Epidermal melanocyte (primary cell): ENCODE data around the gene G0S2.
"Not testable (repeated sequence)": the region's sequence is repeated elsewhere in the genome, so short reads cannot be mapped to it uniquely, and the experiment has no call there.

Source experiments
- DNase-seq: peaks from one replicate; pipeline ENCODE4 v3.0.0; 2011; ENCODE audit warnings: low spot score; ENCODE audit not compliant: insufficient read length

G0S2 gene

GRCh38 chr1:209675565-209676154 is 448 bp downstream of the G0S2 start:
- no peak for DNase-seq

DNA sequence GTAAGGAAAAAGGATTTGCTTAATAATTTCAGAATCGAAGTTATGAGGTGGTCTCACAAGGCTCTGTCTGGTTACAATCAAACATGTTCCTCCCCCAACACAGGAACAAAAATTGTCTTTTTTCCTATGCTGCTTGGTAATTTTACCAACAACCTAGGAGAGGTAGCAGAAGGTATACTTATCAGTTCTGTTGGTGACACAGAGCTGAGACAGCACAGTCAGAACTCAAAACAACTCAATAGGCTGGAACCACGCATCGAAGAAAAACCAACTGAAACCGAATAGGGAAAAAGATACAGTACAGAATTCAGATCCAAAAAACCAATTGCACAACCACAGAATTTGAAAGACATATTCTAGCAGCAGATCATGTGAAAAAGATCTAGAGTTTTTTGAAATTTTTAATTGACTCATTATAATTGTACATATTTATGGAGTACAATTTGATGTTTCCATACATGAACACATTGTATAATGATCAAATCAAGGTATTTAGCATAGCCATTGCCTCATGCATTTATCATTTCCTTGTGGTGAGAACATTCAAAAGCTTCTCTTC is 3.8 kb downstream of the G0S2 start:
- no peak for DNase-seq

DNA sequence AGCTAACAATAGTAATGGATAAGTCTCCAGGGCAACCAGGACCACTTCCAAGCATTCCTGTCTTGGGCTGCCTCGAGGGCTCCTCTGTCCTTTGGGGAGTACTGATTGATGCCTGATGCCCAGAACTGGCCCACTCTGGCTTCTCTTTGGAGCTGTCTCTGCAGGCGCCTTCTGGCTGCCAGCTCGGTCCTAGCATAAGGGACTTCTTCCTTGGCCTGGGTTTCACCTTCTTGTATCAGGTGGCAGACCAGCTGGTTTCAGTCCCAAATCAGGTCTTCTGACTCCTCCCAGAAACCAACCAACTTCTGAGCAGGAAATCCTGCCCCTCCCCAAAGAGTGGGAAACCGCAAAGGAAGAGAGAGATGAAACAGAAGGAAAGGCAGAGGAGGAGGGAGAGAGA is 10.6 kb downstream of the G0S2 start:
- no peak for DNase-seq

GRCh38 chr1:209686322-209686721 is 11.1 kb downstream of the G0S2 start:
- DNase-seq, result no peak

- DNase-seq, result no peak
These were observed 13.6 kb downstream of the G0S2 start for GRCh38 chr1:209688746-209689234.

DNA sequence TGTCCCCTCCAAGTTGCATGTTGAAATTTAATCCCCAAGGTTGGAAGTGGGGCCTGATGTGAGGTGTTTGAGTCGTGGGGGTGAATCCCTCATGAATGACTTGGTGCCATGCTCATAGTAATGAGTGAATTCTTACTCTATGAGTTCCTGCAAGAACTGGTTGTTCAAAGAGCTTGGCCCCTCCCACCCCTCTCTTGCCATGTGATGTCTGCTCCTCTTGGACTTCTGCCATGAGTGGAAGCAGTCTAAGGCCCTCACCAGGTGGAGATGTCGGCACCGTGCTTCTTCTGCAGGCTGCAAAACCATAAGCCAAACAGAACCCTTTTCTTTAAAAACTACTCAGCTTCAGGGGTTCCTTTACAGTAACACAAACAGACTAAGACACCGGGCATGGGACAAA is 14.3 kb downstream of the G0S2 start:
- DNase-seq, result no peak

DNA sequence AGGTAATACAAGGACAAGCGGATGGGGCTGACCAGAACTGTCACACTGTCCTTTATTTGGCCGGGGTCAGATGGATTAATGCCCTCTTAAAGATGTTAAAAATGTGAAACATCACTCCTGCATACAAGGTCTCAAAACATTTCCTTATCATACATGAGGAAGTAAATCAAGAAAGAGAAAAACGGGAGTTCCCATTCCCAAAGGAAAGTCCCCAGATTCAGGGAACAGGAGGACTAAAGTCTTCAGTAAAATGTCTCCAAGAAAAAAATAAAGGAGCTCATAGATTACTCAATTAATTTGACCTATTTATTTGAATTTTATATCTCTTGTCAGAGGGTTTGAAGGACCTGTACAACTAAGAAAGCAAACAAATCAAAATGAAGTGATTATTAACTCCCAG is 16.0 kb downstream of the G0S2 start:
- DNase-seq, result no peak

DNA sequence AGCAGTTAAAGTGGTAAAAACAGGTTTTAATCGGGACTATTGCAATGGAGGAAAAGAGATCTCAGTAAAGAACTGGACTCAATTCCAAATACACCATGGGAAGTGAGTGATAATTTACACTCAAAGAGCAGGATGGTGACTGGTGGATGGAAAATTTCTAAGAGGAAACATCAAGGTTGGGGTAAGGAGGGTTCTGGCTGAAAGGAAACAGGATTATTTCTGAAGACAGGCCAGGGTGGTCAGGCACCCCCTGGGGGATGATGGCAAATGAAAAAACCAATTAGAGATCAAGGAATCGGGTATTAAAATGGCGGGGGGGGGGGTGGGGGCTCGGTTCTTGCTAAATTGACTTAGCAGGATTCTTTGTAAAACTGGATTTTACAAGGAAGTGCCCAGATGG is 17.1 kb downstream of the G0S2 start:
- no peak for DNase-seq

DNA sequence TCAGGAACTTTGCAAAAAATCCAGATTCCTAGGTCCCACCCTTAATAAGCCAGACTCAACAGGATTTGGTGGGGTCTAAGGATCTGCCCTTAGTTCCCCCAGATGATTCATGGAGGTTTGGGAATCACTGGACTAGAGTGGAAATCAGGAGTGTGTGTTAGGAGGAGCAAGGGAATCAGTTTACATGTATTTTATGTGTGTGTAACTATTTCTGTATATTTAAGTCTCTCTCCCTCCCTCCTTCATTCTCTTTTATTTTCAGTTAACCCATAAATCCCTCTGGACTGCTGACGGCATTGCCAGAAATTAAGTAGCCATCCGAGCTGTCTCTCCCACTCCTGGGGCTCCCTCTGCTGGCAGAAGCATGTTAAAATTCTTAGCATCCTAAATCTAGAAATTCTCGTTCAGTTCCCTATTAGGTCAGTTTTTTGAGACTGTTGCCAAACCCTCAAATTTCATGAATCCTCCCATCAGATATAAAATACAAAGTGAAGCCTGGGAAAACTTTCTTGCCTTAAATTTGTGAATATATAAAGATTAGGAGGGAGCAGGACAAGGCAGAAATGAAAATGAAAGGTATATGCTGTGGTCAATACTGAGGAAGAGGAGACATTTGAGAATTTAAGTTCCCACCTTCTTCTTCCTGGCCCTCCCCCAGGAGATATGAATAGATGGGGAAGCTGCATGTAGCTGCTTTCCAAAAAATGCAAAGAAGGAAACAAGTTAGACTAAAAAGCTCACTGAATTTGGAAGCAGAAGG is 17.7 kb downstream of the G0S2 start:
- peak; percentile 80 for DNase-seq

DNA sequence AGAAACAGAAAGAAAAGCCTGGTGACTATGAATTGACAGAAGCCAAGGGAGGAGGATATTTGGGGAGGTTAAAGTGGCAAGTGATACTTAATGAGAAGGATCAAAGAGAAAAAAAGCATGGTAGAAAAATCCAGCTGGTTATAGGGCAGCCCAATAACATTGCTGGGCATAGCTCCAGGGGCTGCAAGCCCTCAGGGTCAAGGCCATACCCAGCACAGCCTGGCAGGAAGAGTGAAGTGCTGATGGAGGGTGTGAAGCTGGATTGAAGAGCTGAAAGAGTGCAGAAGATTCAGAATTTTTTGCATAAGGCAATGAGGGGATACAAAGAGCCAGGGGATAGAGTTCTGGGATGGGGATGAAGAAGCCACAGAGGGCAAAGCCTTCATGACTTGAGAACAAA is 21.5 kb downstream of the G0S2 start:
- no peak for DNase-seq

- DNase-seq, result no peak
These were observed 21.9 kb downstream of the G0S2 start for GRCh38 chr1:209697126-209697525.

DNA sequence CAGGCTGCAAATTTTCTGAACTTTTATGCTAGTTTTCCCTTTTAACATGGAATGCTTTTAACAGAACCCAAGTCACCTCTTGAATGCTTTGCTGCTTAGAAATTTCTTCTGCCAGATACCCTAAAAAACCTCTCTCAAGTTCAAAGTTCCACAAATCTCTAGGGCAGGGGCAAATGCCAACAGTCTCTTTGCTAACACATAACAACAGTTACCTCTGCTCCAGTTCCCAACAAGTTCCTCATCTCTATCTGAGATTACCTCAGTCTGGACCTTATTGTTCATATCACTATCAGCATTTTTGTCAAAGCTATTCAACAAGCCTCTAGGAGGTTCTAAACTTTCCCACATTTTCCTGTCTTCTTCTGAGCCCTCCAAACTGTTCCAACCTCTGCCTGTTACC is 25.5 kb downstream of the G0S2 start:
- DNase-seq, result not testable (repeated sequence)

- no peak for DNase-seq
These were observed 27.6 kb downstream of the G0S2 start for GRCh38 chr1:209702832-209703231.

- DNase-seq, result no peak
These were observed 28.8 kb downstream of the G0S2 start for GRCh38 chr1:209703834-209704504.

DNA sequence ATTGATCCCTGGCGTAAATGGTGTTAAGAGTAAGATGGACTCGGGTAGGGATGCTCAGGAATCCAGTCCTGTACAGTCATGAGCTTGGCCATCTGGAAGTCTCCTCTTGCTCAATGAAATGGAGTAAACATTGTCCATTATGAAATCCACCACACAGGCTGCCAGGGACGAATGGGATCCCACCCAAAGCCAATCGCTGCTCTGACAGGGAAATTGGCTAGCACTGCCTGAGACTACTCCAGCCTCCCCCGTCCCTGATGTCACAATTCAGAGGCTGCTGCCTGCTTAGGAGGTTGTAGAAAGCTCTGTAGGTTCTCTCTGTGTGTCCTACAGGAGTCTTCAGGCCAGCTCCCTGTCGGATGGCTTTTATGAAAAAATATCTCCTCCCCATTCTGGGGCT is 29.4 kb downstream of the G0S2 start, which contains the start of gene HSD11B1:
Gene HSD11B1 (plus strand): TSS at position 263 of the 400 bp plus-strand sequence. CDS start 97 bp downstream, at position 360.
- no peak for DNase-seq

DNA sequence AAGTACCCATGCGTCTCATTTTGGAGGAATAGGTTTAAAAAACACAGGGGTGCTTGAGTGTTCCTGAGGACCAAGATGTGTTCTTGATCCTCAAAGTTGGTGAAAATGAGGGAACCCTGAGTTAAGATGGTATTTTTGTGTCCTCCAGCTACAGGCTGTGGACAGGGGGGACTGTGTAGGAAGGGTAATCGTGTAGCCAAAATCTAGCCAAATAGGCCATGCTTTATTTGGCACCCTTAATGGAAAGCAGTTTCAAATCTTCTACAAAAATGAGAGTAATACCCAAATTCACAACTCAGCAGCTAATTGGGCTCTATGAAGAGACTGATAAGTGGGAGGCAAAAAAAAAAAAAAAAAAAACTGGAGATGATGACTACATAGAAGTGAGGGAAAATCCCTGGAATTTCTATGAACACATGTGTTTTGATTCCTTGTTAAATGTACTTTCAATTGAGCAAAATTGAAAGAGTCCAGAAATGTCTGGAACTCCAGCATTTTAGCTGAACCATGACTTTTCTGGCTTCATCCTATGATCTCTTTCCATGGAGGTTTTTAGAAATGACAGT is 29.9 kb downstream of the G0S2 start:
- DNase-seq, result no peak

- no peak for DNase-seq
These were observed 31.4 kb downstream of the G0S2 start for GRCh38 chr1:209706622-209707021.

DNA sequence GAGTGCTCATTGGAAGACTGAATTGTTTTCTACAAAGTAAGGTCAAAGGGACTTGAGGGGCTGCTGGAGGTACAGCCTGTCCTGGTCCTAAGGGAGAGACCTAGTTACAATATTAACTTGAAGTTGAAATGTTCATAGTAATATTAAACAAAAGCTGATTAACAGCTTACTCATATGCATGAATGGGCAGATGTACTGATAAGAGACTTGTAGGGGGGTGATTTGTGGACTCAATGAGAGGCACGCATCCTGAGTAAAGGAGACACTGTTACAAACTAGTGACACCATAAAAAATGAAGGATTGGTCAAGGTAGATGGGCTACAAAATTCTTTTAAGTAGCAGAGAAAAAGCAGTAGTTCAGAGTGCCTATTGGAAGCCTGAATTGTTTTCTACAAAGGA is 32.1 kb downstream of the G0S2 start:
- DNase-seq, result no peak

- DNase-seq, result no peak
These were observed 33.1 kb downstream of the G0S2 start for GRCh38 chr1:209708297-209708696.

DNA sequence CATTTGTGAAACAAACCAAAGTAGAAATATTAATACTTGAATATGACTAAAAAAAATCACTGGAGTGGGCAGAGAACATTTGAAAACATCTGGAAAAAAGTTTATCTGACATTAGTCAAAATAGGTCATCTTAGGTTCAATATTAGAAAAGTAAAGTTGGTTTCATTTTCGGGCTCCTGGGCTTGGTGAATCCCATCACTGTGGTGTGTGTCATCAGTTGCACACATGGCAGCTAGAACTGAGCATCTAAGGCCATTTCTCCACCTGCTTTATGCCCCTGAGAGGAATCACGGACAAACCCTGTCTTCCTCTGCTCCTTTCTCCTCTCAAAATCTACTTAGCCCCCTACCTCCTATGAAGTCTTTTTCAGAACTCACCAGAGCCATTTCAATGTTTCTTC is 34.9 kb downstream of the G0S2 start:
- no peak for DNase-seq

- DNase-seq, result no peak
These were observed 35.6 kb downstream of the G0S2 start for GRCh38 chr1:209710847-209711246.

DNA sequence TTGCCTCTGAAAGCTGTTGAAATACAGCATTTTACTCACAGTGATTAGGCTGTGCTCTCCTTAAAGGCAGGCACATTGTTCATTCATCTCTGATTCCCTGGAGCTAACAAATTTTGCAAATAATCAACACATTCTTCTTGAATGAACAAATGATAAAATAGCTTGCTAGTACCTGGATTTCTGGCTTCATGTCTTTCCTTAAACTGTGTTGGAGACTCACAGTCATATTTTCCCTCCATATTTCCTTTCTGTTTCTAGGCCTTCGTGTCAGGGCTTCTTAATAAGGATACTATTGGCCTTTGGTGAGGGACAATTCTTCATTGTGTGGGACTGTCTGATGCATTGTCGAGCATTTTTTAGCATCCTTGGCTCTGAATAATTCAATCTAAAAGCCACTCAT is 39.1 kb downstream of the G0S2 start:
- DNase-seq, result no peak
